DOHH2 (cell line): Measurements from ENCODE around the gene TRMT5.

Experiments
- H3F3A ChIP-seq: fragments of 200-600 bp; sonication (generic), shearing (Covaris generic); 2 replicates; pipeline ENCODE4 v1.6.0; 2016; ENCODE audit warnings: antibody characterized with exemption, mild to moderate bottlenecking; ENCODE audit not compliant: control insufficient read depth, insufficient read depth
- H3K27ac ChIP-seq: fragments of 200-600 bp; sonication (generic); 2 replicates; pipeline ENCODE4 v1.5.1; 2014; ENCODE audit warnings: low read depth, mild to moderate bottlenecking, low read length, moderate library complexity
- H3K27me3 ChIP-seq: fragments of 200-600 bp; sonication (generic); 2 replicates; pipeline ENCODE4 v1.6.1; 2014; ENCODE audit warnings: mild to moderate bottlenecking, low read length, mixed read lengths; ENCODE audit not compliant: control insufficient read depth
- H3K36me3 ChIP-seq: fragments of 200-600 bp; sonication (generic); 2 replicates; pipeline ENCODE4 v1.6.1; 2014; ENCODE audit warnings: mild to moderate bottlenecking, low read length, moderate library complexity, mixed read lengths; ENCODE audit not compliant: control insufficient read depth
- H3K4me1 ChIP-seq: fragments of 200-600 bp; sonication (generic); 2 replicates; pipeline ENCODE4 v1.6.1; 2014; ENCODE audit warnings: mild to moderate bottlenecking, low read length, mixed read lengths; ENCODE audit not compliant: control insufficient read depth
- H3K4me2 ChIP-seq: fragments of 200-600 bp; sonication (generic); 2 replicates; pipeline ENCODE4 v1.6.0; 2014; ENCODE audit warnings: mild to moderate bottlenecking, low read length, moderate library complexity
- H3K4me3 ChIP-seq: fragments of 200-600 bp; sonication (generic); 2 replicates; pipeline ENCODE4 v1.5.1; 2014; ENCODE audit warnings: mild to moderate bottlenecking, low read length, mixed read lengths
- H3K79me2 ChIP-seq: fragments of 200-600 bp; sonication (generic); 2 replicates; pipeline ENCODE4 v1.6.1; 2014; ENCODE audit warnings: mild to moderate bottlenecking, low read length, mixed read lengths; ENCODE audit not compliant: control insufficient read depth
- H3K9me2 ChIP-seq: fragments of 200-600 bp; sonication (generic); replicated peaks from 2 replicates; pipeline ENCODE4 v1.6.1; 2014; ENCODE audit warnings: mild to moderate bottlenecking, low read length, mixed read lengths; ENCODE audit not compliant: control insufficient read depth
- H3K9me3 ChIP-seq: fragments of 200-600 bp; sonication (generic); 2 replicates; pipeline ENCODE4 v1.6.1; 2014; ENCODE audit warnings: antibody characterized with exemption, low read length, mixed read lengths; ENCODE audit not compliant: control insufficient read depth, insufficient read depth
- H4K20me1 ChIP-seq: fragments of 200-600 bp; sonication (generic); 2 replicates; pipeline ENCODE4 v1.6.0; 2014; ENCODE audit warnings: low read depth, mild to moderate bottlenecking, antibody characterized with exemption, low read length, moderate library complexity; ENCODE audit not compliant: control insufficient read depth, insufficient read depth
- EZH2phosphoT487 ChIP-seq: fragments of 200-600 bp; sonication (generic); IDR thresholded peaks from 2 replicates; pipeline ENCODE4 v1.6.1; 2017; ENCODE audit warnings: borderline replicate concordance, mild to moderate bottlenecking, antibody characterized with exemption, low read length, moderate library complexity, mixed read lengths
- TF ChIP-seq, protein P1 (sequence below): fragments of 200-600 bp; sonication (generic); IDR thresholded peaks from one replicate; pipeline ENCODE4 v1.5.1; 2014; ENCODE audit warnings: antibody characterized with exemption, mild to moderate bottlenecking, low read depth, low read length; ENCODE audit not compliant: poor library complexity, severe bottlenecking

Gene TRMT5

DNA sequence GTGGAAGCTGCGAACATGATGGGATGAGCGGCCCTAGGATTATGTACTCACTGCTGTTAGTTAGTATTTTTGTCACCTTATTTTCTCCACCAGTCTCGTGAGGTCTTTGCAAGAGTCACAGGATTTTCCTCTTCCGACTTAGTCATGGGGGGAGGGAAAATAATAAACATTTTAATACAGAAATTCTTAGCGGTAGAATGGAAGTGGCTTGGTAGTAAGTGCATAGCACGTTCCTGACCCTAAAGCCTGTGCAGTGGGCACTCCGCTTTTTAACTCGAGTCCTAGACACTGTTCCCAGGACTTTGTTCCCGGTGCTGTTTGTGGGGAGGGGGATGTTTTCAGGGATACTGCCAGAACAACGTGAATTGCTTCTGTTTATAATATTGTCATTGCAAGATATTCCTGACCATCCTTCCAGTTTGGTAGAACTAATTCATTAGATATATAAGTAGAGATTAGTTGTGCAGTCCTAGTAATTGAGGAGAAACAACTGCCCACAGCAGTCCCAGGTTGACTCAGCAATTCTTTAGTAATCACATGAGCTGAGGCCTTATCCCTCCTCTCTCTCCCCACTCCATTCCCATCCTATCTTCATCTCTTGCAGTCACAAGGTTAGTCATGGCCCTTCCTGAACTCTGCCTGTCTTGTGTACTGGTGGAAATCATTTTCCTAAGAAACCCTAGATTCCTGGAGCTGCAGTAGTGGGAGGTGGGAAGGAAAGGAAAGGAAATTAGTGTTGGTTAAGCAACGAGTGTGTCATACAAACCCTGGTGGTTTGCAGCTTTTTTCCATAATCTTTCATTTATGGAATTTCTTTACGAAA lies 965 bp upstream of the TRMT5 start:
- H3K9me3 ChIP-seq, result no peaks in the 10 kb centered on the region
- TF ChIP-seq, protein P1, sequence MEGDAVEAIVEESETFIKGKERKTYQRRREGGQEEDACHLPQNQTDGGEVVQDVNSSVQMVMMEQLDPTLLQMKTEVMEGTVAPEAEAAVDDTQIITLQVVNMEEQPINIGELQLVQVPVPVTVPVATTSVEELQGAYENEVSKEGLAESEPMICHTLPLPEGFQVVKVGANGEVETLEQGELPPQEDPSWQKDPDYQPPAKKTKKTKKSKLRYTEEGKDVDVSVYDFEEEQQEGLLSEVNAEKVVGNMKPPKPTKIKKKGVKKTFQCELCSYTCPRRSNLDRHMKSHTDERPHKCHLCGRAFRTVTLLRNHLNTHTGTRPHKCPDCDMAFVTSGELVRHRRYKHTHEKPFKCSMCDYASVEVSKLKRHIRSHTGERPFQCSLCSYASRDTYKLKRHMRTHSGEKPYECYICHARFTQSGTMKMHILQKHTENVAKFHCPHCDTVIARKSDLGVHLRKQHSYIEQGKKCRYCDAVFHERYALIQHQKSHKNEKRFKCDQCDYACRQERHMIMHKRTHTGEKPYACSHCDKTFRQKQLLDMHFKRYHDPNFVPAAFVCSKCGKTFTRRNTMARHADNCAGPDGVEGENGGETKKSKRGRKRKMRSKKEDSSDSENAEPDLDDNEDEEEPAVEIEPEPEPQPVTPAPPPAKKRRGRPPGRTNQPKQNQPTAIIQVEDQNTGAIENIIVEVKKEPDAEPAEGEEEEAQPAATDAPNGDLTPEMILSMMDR, result no peak
- no peak for TF ChIP-seq EZH2phosphoT487
- H3K27me3 ChIP-seq, result no peaks in the 10 kb centered on the region
- peak overlapping the region; percentile 82 for H3K4me2 ChIP-seq
- H3K27ac ChIP-seq, result no peak overlapping the region
- no peaks in the 10 kb centered on the region for H4K20me1 ChIP-seq
- H3K36me3 ChIP-seq, result peaks cover 31% of the 10 kb centered on the region
- H3K4me1 ChIP-seq, result peaks cover 29% of the 10 kb centered on the region
- H3K9me2 ChIP-seq, result no peaks in the 10 kb centered on the region
- H3K4me3 ChIP-seq, result peak overlapping the region; percentile 96
- peaks cover 43% of the 10 kb centered on the region for H3K79me2 ChIP-seq
- H3F3A ChIP-seq, result peaks cover 4% of the 10 kb centered on the region; the same call in 1 of the 2 replicates

DNA sequence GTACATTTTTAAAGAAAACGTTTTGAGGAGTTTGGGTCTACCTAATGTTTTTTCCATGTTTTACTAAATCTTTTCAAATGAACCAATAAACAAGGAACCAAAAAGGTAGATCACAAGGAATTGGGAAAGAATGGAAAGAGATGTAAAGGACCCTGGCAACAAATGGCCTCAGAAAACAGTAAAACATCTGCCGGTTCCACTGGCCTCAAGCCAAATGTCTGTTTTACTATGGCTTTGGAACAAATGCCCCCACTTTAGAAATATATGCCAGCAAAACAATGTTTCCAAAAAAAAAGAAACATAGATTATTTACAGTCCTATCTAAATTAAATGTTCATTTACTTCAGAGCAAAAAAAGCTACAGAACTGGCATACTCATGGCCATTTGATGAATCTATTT lies 3.0 kb downstream of the TRMT5 start:
- peaks cover 58% of the 10 kb centered on the region for H3K36me3 ChIP-seq
- H3K4me2 ChIP-seq, result peak overlapping the region; percentile 15
- H3K27ac ChIP-seq, result no peak overlapping the region
- H3F3A ChIP-seq, result peaks cover 4% of the 10 kb centered on the region; the same call in 1 of the 2 replicates
- peaks cover 45% of the 10 kb centered on the region for H3K79me2 ChIP-seq
- H4K20me1 ChIP-seq, result no peaks in the 10 kb centered on the region
- no peaks in the 10 kb centered on the region for H3K9me3 ChIP-seq
- peaks cover 33% of the 10 kb centered on the region for H3K4me1 ChIP-seq
- TF ChIP-seq, protein P1, result no peak
- no peak for TF ChIP-seq EZH2phosphoT487
- no peaks in the 10 kb centered on the region for H3K27me3 ChIP-seq
- H3K9me2 ChIP-seq, result no peaks in the 10 kb centered on the region
- no peak overlapping the region for H3K4me3 ChIP-seq

DNA sequence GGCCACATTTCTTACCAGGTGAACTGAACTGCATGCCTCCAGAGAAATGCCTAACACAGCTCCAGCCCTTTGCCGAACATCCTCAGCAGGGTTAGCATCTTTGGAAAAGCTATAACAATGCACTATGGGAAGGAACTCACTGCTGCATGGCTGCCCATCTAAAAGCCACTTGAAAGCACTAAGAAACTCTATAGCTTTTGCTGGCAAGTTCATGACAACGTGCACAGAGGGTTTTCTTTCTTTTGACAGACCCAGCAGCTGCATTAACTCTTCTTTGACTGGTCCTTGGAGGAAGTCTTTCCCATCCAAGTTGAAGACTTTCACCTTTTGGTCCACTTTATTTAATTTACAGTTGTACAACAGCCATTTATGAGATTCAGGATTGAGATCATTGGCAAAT lies 5.3 kb downstream of the TRMT5 start:
- Histone ChIP-seq H3K4me2 (no peak overlapping the region), H3K9me2 (no peaks in the 10 kb centered on the region), H4K20me1 (no peaks in the 10 kb centered on the region), H3K9me3 (no peaks in the 10 kb centered on the region), H3K27ac (no peak overlapping the region), H3K27me3 (no peaks in the 10 kb centered on the region), H3F3A (peaks cover 4% of the 10 kb centered on the region; the same call in 1 of the 2 replicates), H3K36me3 (peaks cover 62% of the 10 kb centered on the region), H3K79me2 (peaks cover 25% of the 10 kb centered on the region), H3K4me3 (no peak overlapping the region), H3K4me1 (peaks cover 24% of the 10 kb centered on the region)
- TF ChIP-seq, protein P1, result no peak
- no peak for TF ChIP-seq EZH2phosphoT487
